Lung microvascular endothelial cell (primary cell): ENCODE measurements around the gene EIF3I. TPM values are rescaled to one million over a fixed set of nuclear protein-coding genes. Genes with fewer than 3 reads are reported as not detected.
A peak's percentile ranks its signal among the peaks of the same experiment; 100 is the strongest.

Experiments used
- DNase-seq, 2 donors: peaks; one replicate each; pipeline versions ENCODE4 v3.0.0 to v3.0.0-alpha.2; 2010; ENCODE audit warnings: low read depth in 2 of 2
- total RNA-seq: library from RNA; depleted of rRNA; stranded (reverse); fragments of >200 nt; gene quantifications from 2 replicates; pipeline ENCODE4 v1.2.1, GENCODE V29; 2014

Gene EIF3I
- total RNA-seq: 227 and 275 TPM in 2 replicates

GRCh38 chr1:32221980-32222755 is at the start of gene EIF3I, which contains the start of gene TMEM234:
Gene EIF3I, plus strand, starts transcription at chr1:32222407. Its CDS starts 35 bp downstream, at chr1:32222442.
Gene TMEM234, minus strand, starts transcription at chr1:32222353. Its CDS starts 31 bp downstream, at chr1:32222322.
- peak; percentile 93 to 95 for DNase-seq

GRCh38 chr1:32172621-32173245 is 49.5 kb upstream of the EIF3I start:
- DNase-seq: peak; percentile 17 to 69

- no peak for DNase-seq
These were observed 43.6 kb upstream of the EIF3I start for GRCh38 chr1:32178380-32179192.

GRCh38 chr1:32179193-32179442 is 43.1 kb upstream of the EIF3I start:
- DNase-seq: no peak

GRCh38 chr1:32179443-32180185 is 42.6 kb upstream of the EIF3I start, which contains the start of gene TXLNA:
Gene TXLNA, plus strand, starts transcription at chr1:32179675. Its CDS starts 671 bp downstream, at chr1:32180346.
- DNase-seq: peak; percentile 95

GRCh38 chr1:32180186-32181060 is 41.8 kb upstream of the EIF3I start:
- peak; percentile 39 to 53 for DNase-seq

GRCh38 chr1:32181065-32181464 is 41.1 kb upstream of the EIF3I start:
- no peak for DNase-seq

- DNase-seq: no peak
These were observed 40.6 kb upstream of the EIF3I start for GRCh38 chr1:32181563-32181962.

GRCh38 chr1:32182060-32182459 is 40.1 kb upstream of the EIF3I start:
- DNase-seq: no peak

GRCh38 chr1:32184650-32185049 is 37.6 kb upstream of the EIF3I start:
- no peak for DNase-seq

- no peak for DNase-seq
These were observed 36.1 kb upstream of the EIF3I start for GRCh38 chr1:32186077-32186476.

GRCh38 chr1:32186491-32186890 is 35.7 kb upstream of the EIF3I start:
- no peak for DNase-seq

- no peak for DNase-seq
These were observed 34.4 kb upstream of the EIF3I start for GRCh38 chr1:32187850-32188249.

GRCh38 chr1:32192220-32192948 is 29.8 kb upstream of the EIF3I start:
- DNase-seq: no peak

- no peak for DNase-seq
These were observed 27.2 kb upstream of the EIF3I start for GRCh38 chr1:32194984-32195383.

- no peak for DNase-seq
These were observed 26.7 kb upstream of the EIF3I start for GRCh38 chr1:32195531-32195930.

- DNase-seq: no peak
These were observed 26.0 kb upstream of the EIF3I start for GRCh38 chr1:32195972-32196823.

GRCh38 chr1:32197074-32197473 is 25.1 kb upstream of the EIF3I start:
- no peak for DNase-seq

GRCh38 chr1:32197837-32198236 is 24.4 kb upstream of the EIF3I start:
- no peak for DNase-seq
